SHP77 (cell line): Measurements from ENCODE around the gene GSDME.
"Not testable (repeated sequence)": the region's sequence is repeated elsewhere in the genome, so short reads cannot be mapped to it uniquely, and the experiment has no call there.

ENCODE experiments used
- DNase-seq, 2 experiments: peaks; one replicate each; lab custom pipeline; 2025; lab: John Stamatoyannopoulos, UW

GSDME gene

DNA sequence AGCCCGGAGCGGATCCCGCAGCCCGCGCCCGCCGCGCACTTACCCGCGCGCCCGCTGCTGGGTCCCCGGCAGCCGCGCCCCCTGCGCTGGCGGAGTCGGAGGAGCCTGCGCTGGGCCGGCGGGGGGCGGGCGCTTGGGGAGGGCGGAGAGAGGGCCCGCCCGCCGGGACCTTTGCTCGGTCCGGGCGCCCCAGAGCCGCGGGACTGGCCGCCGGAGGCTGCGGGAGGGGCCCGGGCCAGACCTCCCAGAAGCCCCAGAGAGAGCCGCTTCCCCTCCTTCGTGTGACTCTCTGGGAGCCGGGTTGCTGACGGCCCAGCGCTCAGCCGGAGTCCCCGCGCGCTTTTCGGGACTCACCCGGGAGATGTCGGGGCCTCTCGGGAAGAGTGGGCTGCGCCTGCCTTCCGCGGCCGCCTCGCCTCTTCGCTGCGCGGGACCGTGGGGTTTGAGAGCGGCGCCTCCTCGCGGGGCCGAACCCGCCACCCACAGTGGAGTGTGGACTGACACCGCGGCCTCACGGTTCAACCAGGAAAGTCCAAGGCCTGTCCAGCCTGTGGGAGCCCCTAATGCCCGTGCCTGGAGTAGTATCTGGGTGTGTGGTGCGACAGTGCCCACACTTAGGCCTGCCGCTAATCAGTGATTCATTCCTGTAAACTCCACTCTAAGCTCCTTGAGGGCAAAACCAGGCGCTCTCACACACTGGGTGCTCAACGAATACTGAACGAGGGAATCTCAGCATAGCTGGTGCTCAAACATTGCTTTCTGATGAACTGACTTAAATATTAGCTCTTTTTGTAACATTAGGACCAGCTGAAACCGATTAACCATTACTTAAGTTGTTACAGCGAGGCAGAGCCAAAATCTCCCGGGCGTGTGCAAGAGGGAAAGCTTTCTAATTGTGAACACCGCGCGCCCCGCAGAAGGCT, at the start of gene GSDME:
TSS of gene GSDME (minus strand) at position 112 of the 923 bp plus-strand sequence. CDS start 7,690 bp downstream, outside the sequence.
- DNase-seq: no peak

DNA sequence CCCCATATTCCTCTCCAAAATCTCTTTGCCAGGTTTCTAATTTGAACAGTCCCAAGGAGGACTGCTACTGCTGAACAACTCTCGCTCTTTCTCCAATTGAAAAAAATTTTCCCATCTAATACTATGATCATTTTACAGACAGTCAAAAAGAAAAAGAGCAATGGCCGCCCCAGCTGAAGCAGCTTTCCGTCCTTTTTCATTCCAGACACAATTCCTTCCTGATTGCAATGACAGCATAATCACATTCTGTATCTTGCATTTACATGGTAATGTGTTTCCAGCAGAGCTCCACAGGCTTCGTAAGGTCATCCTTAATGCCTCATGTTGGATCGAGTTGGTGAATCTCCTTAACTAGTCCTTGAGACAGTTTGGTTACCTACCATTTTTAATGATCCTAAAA, 45.0 kb upstream of the GSDME start:
- DNase-seq: no peak

DNA sequence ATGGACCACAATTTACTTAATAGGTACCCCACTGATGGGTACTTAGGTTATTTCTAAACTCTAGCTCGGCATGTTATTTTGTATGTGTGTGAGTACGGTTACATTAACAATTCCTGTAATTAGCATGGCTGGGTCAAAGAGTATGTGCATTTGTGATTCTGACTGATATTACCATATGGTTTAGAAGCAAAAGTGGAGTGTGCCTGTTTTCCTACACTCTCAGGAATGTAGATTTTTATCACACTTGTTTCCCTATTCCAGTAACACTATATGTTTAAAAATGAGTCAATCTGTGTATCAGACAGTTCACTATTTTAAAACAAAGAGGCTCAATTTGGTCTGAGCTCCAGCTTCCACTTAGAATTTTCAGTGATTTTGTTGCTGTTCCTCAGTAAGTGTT, 44.6 kb upstream of the GSDME start:
- no peak for DNase-seq

DNA sequence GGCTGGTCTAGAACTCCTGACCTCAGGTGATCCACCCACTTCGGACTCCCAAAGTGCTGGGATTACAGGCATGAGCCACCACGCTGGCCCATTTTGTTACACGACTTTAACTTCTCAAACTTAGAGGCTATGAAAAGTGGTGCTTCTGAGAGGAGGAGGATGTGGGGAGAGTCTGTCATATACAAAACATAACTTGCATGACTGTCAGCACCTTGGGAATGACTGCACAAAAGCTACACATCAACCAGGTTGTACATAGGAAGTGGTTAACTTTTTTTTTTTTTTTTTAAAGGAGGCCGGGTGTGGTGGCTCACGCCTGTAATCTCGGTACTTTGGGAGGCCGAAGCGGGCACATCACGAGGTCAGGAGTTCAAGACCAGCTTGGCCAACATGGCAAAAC, 43.4 kb upstream of the GSDME start:
- DNase-seq: no peak

DNA sequence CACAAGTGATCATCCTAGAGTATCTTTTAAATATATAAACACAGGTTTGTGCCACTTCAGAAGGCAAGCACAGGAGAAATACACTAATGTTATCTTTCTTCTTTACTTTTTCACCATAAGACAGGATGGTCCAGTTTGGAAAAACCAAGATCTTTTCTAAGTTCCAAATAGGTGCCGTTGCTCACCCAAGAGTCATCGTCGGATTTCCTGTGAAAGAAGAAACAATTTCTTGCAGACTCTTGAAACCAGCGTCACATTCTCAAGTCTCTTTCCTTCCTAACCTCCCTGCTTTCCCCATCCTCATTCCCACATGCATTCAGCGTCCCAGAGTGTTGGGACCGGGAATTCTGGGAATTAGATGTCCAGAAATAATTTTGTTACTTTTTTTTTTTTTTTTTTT, 42.8 kb upstream of the GSDME start:
- no peak for DNase-seq

DNA sequence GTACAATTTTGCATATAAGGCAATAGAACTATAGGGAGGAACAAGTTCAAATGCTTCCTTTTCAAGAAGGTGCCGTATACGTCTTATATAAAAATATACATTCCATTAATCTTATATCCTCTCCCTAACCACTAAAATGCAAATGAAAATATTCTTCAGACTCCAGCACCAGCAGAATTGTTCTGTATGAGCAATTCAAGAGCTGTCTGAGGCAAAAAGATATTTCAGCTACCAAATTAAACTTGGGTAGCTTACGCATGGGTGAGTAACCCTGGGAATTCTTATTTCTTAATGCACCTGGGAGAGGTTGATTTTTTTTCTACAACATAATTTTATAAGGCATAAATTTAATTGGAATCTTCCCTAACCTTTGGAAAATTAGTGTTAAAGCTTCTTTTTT, 42.2 kb upstream of the GSDME start:
- DNase-seq: no peak

DNA sequence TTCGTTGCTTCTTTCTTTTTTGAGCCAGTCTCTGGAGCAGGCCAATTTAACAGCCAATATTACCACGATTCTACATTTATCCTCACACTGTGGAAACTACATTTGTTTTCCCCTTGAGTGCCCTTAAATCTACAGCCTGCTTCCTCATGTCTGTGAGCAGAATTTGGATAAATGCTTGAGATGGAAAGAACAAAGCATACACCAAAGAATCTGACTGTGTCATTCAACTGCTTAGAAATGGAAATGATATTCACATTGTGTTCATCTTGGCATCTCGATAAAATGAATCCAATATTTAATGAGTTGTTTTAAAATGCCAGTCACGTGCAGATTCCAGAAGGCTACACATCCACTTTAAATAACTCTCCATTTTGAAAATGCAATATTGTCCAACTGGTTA, 41.0 kb upstream of the GSDME start:
- DNase-seq: no peak

DNA sequence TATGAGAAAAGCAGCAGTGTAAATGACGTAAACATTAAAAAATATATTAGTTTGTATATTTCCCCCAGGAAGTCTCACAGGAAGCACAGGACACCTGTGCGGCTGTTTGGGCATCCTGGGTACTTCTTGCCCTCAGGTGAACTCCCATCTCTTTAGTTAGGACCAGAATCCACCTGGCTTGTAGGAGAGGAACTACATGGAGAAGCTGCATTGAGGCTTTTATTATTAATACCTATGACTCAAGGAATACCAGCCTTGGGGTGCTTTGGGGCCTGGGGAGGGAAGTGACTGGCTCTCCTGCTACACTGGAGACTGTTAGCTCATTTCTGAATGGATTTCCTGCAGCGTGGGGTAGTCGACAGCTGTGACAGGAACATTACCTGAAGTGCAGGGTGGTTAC, 40.0 kb upstream of the GSDME start:
- no peak for DNase-seq

DNA sequence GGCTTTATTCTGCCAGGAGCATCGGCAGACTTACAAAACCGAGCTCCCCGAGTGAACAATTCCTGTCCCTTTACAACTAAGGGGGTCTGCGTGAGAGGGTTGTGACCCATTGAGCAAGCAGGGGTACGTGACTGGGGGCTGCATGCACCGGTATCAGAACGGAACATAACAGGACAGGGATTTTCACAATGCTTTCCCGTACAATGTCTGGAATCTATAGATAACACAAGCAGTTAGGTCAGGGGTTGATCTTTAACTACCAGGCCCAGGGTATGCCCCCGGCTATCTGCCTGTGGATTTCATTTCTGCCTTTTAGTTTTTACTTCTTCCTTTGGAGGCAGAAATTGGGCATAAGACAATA, 38.1 kb upstream of the GSDME start:
- no peak for DNase-seq

DNA sequence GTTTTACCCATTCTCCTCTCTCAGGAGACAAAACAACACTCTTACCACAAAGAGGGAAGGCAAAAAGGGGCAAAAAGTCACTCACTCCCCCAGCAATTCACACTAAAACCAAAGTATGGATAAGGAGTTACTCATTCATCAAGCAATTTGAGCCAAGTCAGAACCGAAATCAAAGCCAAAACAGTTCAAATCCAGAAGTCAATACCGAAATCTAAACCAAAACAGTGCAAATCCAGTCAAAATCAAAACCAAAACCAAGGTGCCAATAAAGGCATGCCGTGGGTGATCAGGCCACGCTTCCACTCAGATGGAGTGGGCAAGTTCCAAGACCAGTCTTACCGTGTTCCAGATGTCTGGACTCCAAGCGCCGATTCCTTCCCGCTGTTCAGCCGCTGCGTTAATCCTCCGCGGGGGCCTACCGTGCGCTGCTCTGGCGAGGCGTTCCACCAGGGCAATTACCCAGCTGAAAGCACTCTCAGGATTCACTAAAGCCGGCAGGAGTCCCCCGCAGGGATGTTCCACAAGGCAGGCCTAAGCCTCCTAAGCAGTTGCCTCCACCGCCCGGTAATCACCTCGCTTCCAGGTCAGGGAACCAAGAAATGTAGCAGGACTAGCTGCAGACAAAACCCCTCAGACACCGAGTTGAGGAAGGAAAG, 37.6 kb upstream of the GSDME start:
- not testable (repeated sequence) for DNase-seq

DNA sequence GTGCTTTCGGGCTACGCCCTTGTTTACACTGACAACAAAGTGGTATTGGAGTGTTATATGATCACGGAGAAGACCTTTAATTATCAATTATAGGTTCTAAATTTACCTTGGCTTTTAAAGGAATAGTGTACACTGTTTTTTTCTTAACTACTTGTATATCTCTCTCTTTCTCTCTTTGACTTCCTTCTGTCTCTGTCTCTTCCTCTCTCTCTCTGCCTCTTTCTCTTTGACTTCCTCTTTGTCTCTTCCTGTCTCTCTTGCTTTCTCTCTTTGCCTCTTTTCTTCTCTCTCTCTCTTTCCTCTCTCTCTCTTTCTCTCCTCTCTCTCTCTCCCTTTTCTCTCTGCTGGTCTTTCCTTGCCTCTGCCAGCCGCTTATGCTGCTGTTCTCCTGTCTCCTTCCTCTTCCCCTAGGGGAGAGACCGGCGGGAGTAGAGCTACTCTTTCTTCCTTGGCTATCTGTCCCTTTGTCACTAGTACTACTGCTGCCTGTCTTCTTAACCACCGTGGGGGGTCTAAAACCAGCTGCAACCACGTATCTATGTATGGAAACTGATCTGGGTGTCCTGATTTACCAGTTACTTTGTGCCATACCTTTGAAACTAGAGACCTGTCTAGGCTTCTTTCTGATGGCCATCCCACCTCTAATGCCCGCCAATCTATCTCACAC, 36.9 kb upstream of the GSDME start:
- DNase-seq: no peak

DNA sequence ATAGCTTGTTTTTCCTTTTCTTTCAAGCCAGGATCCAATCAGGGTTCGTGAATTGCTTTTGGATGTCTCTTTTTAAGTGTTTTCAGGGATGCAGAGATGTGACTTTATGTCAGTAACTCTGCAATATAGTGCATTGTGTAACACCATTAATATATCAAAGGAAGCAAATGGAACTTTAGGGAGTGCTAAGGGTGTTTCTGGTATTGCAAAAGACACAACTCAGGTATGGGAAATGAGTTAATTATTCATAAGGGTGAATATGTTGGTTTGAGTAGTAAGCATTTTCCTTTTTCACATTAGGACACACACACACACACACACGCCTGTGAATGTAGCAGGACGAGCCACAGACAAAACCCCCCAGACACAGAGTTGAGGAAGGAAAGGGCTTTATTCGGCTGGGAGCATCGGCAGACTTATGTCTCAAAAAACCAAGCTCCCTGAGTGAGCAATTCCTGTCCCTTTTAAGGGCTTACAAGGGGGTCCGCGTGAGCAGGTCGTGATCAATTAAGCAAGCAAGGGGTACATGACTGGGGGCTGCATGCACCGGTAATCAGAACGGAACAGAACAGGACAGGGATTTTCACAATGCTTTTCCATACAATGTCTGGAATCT, 31.8 kb upstream of the GSDME start:
- DNase-seq: no peak

DNA sequence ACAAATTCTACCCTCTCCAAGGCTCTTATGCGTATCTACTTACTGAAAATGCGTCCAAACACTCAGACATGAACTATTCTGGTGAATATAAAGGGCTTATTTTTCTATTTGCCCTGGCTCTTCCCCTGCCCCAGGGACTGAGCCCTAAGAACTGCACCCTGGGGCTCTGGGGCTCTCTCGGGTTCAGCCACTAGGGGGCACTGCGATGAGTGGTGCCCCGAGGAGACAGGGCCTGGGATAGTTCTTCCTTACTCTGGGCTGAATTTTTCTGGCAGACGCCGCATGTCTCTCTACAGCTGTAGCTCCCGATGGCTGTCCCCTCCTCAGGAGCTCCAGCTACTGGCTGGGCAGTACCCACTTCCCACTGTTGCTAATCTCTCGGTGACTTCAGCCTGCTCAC, 30.8 kb upstream of the GSDME start:
- DNase-seq: no peak

DNA sequence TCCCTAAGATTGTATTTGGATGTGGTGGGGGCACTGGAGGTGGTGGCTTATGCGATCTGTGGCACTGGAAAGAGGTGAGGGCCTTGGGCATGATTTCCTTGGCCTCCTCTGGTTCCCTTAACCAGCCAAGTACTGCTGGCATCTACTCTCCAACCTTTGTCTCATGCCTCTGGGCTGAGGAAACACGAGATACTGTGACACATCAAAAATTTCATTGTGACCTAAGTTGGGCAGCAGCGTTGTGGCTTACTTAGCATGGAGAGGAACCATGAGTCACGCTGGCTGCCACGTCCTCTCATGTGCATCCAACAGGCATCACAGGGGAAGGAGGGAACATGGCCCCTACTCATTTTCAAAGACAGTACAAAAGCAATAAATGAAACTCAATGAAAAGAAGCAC, 29.7 kb upstream of the GSDME start:
- DNase-seq: no peak

DNA sequence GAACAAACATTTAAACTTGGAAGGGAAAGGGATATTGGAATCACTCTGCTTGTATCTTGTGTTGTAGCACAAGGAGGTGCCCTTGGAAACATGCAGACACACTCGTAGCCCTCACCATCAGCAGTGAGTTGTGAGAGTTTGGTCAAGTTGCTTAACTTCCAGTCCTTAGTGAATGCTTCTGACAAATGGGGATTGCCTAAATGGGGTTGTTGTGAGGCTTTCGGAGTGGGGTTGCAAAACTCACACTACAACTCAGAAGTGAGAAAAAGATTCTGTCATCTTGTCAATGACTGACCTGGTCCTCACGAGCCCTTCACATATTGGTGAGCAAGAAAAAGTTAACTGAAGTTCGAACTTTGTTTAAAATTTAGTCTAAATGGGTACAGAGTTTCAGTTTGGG, 29.0 kb upstream of the GSDME start:
- DNase-seq: no peak

DNA sequence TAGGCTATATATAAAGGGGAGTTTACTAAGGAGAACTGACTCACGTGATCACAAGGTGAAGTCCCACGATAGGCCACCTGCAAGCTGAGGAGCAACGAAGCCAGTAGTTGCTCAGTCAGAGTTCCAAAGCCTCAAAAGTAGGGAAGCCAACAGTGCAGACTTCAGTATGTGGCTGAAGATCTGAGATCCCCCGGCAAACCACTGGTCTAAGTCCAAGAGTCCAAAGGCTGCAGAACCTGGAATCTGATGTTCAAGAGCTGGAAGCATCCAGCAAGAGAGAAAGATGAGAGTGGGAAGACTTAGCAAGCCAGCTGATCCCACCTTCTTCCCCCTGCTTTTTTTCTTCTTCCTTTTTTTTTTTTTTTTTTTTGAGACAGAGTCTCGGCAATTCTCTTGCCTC, 27.0 kb upstream of the GSDME start:
- no peak for DNase-seq

DNA sequence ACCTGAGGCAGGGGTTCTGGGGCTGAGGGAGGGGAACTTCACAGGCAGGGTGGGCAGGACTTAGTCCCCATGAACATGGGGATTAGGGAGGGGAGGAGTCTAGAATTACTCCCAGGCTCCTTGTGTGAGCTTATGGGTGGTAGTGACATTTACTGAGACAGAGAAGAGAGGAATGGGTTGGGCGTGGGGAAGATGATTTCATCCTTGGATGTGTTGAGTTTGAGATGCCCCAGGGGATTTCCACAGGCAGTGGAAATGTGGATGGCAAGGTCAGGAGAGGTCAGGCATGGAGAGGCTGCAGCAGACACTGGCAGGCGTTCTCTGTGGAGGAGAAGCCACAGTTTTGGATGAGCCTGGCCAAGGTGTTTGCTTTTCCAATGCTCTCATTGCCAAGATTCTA, 26.4 kb upstream of the GSDME start:
- no peak for DNase-seq

DNA sequence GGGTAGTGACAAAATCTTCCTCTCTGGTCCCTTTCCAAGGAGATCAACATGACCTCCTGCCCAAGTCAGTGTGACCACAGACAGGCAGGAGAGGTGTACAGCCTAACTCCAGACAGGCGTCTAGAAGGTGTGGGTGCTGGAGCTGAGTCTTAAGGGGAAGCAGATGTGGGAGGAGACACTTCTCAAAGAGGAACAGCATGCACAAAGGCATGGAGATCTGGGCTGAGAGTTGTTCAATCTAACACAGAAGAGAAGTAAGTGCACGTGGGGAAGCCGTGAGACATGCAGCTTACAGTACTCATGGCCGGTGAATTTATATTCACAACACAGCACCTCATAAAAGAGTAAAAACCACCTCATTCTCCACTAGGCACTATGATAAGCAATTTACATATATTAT, 23.8 kb upstream of the GSDME start:
- no peak for DNase-seq

DNA sequence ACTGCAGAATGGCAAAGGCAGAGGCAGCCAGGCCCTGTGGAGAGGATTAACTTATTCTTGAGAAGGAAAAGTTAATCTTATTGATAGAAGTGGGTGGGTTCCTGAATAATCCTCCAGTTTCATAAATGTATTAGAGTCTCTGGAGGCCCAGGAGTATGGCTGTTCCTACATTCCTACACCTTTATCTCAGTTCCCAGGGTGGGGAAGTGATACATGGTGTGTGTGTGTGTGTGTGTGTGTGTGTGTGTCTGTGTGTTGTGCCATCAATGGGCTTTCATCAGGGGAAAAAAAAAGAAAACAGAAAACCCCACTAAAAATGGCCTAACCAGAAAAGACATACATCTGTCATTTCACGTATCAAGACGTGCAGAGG, 22.0 kb upstream of the GSDME start:
- no peak for DNase-seq

DNA sequence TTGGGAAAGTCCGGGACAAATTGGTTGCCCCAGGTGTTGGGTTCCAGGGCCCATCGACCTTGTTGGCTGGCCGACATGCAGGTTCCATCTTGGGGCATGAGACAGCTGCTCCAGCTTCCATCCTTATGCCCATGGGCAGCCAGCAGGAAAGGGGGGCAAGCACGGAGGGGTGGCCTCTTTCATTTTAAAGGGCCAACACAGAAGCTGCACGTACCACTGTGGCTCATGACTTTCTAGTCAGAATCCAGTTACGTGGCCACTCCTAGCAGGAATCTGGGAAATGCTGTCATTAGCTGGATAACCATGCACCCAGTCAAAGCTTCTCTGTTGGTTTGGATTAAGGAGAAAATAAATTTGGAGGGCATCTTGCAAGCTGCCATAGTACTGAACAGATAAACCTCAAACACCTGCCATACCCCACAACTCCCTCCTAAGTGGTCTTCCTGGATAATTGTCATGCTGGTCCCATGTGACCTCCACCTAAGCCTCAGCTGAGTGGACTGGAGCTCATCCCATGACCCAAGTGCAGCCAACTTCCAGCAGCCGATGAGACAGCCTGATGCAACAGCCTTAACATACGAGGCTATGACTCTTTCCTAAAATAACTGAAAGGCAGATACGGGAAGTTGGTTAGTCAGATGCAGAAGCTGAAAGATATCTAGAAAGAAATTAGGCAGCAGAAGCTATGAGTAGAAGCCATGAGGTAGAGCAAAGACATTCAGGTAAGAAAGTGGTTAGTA, 21.4 kb upstream of the GSDME start:
- no peak for DNase-seq

DNA sequence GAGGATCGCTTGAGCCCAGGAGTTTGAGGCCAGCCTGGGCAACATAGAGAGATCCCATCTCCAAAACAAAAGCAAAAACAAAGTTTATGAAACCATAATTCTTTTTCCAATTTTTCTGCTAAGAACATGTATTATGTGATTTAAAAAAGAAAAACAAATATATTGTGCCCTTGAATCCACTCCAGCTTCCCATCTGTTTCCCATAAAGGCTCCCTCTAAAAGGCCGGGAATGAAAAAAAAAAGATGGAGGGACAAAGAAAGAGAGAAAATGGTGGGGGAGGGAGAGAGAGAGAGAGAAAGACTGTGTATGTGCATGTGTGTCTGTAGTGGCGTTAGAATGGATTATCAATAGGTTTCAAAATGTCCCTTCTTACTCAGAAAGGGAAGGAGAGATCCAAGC, 20.5 kb upstream of the GSDME start:
- DNase-seq: no peak

DNA sequence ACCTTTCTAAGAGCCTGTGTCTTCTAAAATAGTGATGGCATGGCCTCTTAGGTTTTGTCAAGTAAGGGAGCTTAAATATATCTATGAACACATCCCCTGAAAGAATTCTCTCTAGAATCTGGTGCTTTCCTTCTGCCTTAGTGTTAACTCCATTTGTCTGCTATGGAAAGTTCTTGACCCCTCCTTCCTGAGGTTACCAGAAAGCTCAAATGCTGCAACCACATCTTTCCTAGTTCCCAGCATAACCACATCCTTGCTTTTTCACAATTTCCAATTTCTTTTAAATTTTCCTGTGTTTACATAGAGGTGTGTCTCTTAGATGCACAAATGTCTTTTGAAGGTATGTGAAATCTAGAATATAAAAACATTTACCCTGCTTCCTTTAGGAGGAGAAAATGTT, 16.4 kb upstream of the GSDME start:
- no peak for DNase-seq
